Esophagus muscularis mucosa (tissue), 4 donors: Measurements from ENCODE around the gene UNC5B. TPM values are rescaled to one million over a fixed set of nuclear protein-coding genes. Genes with fewer than 3 reads are reported as not detected.
"Not testable (repeated sequence)": the region's sequence is repeated elsewhere in the genome, so short reads cannot be mapped to it uniquely, and the experiment has no call there.

Source experiments
- DNase-seq: peaks from one replicate; pipeline ENCODE4 v3.0.0-alpha.2; 2017; ENCODE audit errors: extremely low spot score
- H3K27ac ChIP-seq, 4 donors: fragments of 200-600 bp; sonication (generic); replicated peaks in 1 of 4; 1 replicate in 3 of 4; 2 replicates in 1 of 4; pipeline ENCODE4 v1.5.1; 2016 to 2019; ENCODE audit warnings: mild to moderate bottlenecking in 1 of 4
- H3K27me3 ChIP-seq, 4 donors: fragments of 200-600 bp; sonication (generic); one replicate each; pipeline versions ENCODE4 v1.5.1 to v1.6.0; 2016 to 2019
- H3K36me3 ChIP-seq, 4 donors: fragments of 200-600 bp; sonication (generic); one replicate each; pipeline ENCODE4 v1.5.1; 2016 to 2019
- H3K4me1 ChIP-seq, 4 donors: fragments of 200-600 bp; sonication (generic); one replicate each; pipeline ENCODE4 v1.5.1; 2016 to 2019
- H3K4me3 ChIP-seq, 4 donors: fragments of 200-600 bp; sonication (generic); 1 replicate in 2 of 4; 2 replicates in 2 of 4; pipeline ENCODE4 v1.5.1; 2016 to 2019; ENCODE audit warnings: mild to moderate bottlenecking in 4 of 4, moderate library complexity in 1 of 4
- H3K9me3 ChIP-seq, 4 donors: fragments of 200-600 bp; sonication (generic); 1 replicate in 3 of 4; 2 replicates in 1 of 4; pipeline ENCODE4 v1.5.1; 2016 to 2019
- CTCF ChIP-seq, 3 experiments: fragments of 200-600 bp in 2 of 3; fragments of 450-650 bp in 1 of 3; sonication (generic) in 2 of 3; IDR thresholded peaks; one replicate each; pipeline ENCODE4 v1.5.1; 2017 to 2019; ENCODE audit warnings: antibody characterized with exemption in 3 of 3, mild to moderate bottlenecking in 2 of 3, moderate library complexity in 1 of 3
- EP300 ChIP-seq: sonication (generic); formaldehyde crosslinking; IDR thresholded peaks from one replicate; pipeline ENCODE4 v1.6.1; 2017; ENCODE audit warnings: antibody characterized with exemption
- POLR2A ChIP-seq: fragments of 450-650 bp; IDR thresholded peaks from one replicate; pipeline ENCODE4 v1.6.1; 2017; ENCODE audit warnings: antibody characterized with exemption, moderate library complexity, mild to moderate bottlenecking, low read depth
- POLR2AphosphoS5 ChIP-seq, 2 donors: sonication (generic); formaldehyde crosslinking; IDR thresholded peaks; one replicate each; pipeline ENCODE4 v1.6.1; 2017; ENCODE audit warnings: antibody characterized with exemption in 2 of 2
- WGBS: methylation state at CpG from one replicate; pipeline ENCODE4 v1.1.5; 2018; 5-methylcytosine and 5-hydroxymethylcytosine counted together
- intact Hi-C: fragments of 100-400 bp; cut with DNase I; formaldehyde crosslinking; loops from one replicate; pipeline ENCODE4 v1.15.1; 2023
- total RNA-seq, 4 donors: library from RNA; depleted of rRNA; stranded (reverse); fragments of >200 nt; gene quantifications; one replicate each; pipeline versions ENCODE4 v1.1.0 to v1.2.1, GENCODE V29; 2016

Gene UNC5B
- total RNA-seq, 4 donors from 2014 or later: 2.1 to 3.7 (median 2.8) TPM

GRCh38 chr10:71294091-71294561 is 81.8 kb downstream of the UNC5B start:
- no peak for DNase-seq
- intact Hi-C loops: no loop called here
- Histone ChIP-seq H3K27me3 (no peaks in the 10 kb centered on the region), H3K4me1 (peaks cover 0 to 5% (median 0%) of the 10 kb centered on the region in 4 donors), H3K9me3 (no peaks in the 10 kb centered on the region), H3K27ac (no peak overlapping the region), H3K4me3 (no peak overlapping the region), H3K36me3 (peaks cover 0 to 84% (median 13%) of the 10 kb centered on the region in 4 donors)
- TF ChIP-seq POLR2AphosphoS5 (IDR thresholded peaks at IDR 0.05): no peak
- TF ChIP-seq CTCF (IDR thresholded peaks at IDR 0.05): no peak
- TF ChIP-seq EP300: no peak
- no peak for TF ChIP-seq POLR2A
- 88% methylated on average over 6 of the region's 6 CpGs for WGBS

GRCh38 chr10:71294856-71295255 is 82.5 kb downstream of the UNC5B start:
- DNase-seq: no peak
- no peak overlapping the region for H3K4me3 ChIP-seq
- peaks cover 0 to 5% (median 0%) of the 10 kb centered on the region in 4 donors for H3K4me1 ChIP-seq
- 87% methylated on average over 3 of the region's 4 CpGs for WGBS
- TF ChIP-seq EP300: no peak
- TF ChIP-seq CTCF (IDR thresholded peaks at IDR 0.05): no peak
- TF ChIP-seq POLR2A: no peak
- no peak for TF ChIP-seq POLR2AphosphoS5 (IDR thresholded peaks at IDR 0.05)
- H3K9me3 ChIP-seq: no peaks in the 10 kb centered on the region
- intact Hi-C loops: no loop called here
- H3K36me3 ChIP-seq: peaks cover 0 to 84% (median 13%) of the 10 kb centered on the region in 4 donors
- no peak overlapping the region for H3K27ac ChIP-seq
- no peaks in the 10 kb centered on the region for H3K27me3 ChIP-seq

- Histone ChIP-seq H3K4me3 (no peak overlapping the region), H3K4me1 (no peaks in the 10 kb centered on the region), H3K9me3 (no peaks in the 10 kb centered on the region), H3K27ac (no peak overlapping the region), H3K36me3 (peaks cover 0 to 80% (median 13%) of the 10 kb centered on the region in 4 donors), H3K27me3 (no peaks in the 10 kb centered on the region)
- 93% methylated on average over 8 of the region's 9 CpGs for WGBS
- intact Hi-C loops: no loop called here
- no peak for DNase-seq
- TF ChIP-seq POLR2AphosphoS5 (IDR thresholded peaks at IDR 0.05) (no peak), EP300 (no peak), CTCF (IDR thresholded peaks at IDR 0.05) (no peak), POLR2A (no peak)
Observed at GRCh38 chr10:71295641-71296040, 83.3 kb downstream of the UNC5B start.

- 72% methylated on average over 5 of the region's 5 CpGs for WGBS
- H3K36me3 ChIP-seq: peaks cover 0 to 77% (median 13%) of the 10 kb centered on the region in 4 donors
Observed at GRCh38 chr10:71296086-71296485, 83.7 kb downstream of the UNC5B start.

GRCh38 chr10:71296811-71297210 is 84.4 kb downstream of the UNC5B start:
- WGBS: 92% methylated on average over 13 of the region's 13 CpGs
- H3K4me1 ChIP-seq, H3K27me3 ChIP-seq, DNase-seq, intact Hi-C loops, H3K27ac ChIP-seq, H3K4me3 ChIP-seq, H3K9me3 ChIP-seq: not testable (repeated sequence)
- peaks cover 0 to 69% (median 8%) of the 10 kb centered on the region in 4 donors for H3K36me3 ChIP-seq

More at GRCh38 chr10:71296086-71296485, 83.7 kb downstream of the UNC5B start:
- intact Hi-C loops: no loop called here
- no peak overlapping the region for H3K27ac ChIP-seq
- no peaks in the 10 kb centered on the region for H3K9me3 ChIP-seq
- H3K27me3 ChIP-seq: no peaks in the 10 kb centered on the region
- no peaks in the 10 kb centered on the region for H3K4me1 ChIP-seq
- H3K4me3 ChIP-seq: no peak overlapping the region
- no peak for DNase-seq
- TF ChIP-seq POLR2A (no peak), CTCF (IDR thresholded peaks at IDR 0.05) (no peak), POLR2AphosphoS5 (IDR thresholded peaks at IDR 0.05) (no peak), EP300 (no peak)
